Measurements from ENCODE around the gene ABI2.
"Not testable (repeated sequence)": the region's sequence is repeated elsewhere in the genome, so short reads cannot be mapped to it uniquely, and the experiment has no call there.

Gene ABI2

GRCh38 chr2:203327901-203328759, at the start of gene ABI2:
ABI2 (plus strand) TSS chr2:203328394; CDS start chr2:203328515, 121 bp downstream.
- peak; percentile 82 for DNase-seq

DNA sequence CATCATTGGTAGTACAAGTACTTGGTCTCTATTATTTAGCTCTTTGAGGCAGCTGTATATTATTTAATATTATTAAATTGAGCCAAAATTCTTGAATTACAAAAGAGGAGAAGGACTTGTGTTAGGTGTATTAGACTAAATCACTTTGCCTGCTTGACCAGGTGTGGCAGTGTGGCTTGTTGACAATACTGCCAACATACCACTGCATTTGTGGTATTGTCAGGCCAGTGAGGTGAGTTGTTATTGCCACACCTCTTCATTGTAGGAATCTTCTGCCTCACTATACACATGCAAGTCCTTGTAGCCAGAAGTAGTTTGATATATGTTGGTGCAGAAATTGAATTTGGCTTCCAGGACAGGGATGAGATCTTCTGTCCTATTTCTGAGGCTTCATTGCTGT, 48.9 kb upstream of the ABI2 start:
- no peak for DNase-seq

DNA sequence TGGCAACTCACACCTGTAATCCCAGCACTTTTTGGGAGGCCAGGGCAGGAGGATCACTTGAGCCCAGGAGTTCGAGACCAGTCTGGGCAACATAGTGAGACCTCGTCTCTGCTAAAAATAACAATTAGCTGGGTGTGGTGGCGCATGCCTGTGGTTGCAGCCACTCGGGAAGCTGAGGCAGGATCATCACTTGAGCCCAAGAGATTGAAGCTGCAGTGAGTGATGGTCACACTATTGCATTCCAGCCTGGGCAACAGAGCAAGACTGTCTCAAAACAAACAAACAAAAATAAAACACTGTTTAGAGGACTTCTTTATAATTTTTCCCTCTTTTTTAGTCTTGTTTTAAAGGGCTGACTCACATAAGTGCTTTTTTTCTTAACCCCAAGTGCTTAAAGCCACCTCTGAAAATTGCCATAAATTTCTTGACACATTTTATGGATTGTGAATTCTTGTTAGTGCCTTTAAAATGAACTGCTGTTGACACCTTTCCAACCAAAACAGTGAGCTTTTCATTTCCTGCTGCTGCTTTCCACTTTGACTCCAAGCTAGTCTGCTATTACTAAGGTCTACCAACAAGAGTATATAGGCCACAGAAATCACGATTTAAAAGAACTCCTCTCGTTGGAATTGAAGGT, 47.6 kb upstream of the ABI2 start:
- no peak for DNase-seq

GRCh38 chr2:203282101-203282500, 46.1 kb upstream of the ABI2 start:
- no peak for DNase-seq

- DNase-seq, result no peak
These were observed 41.7 kb upstream of the ABI2 start for GRCh38 chr2:203286532-203286931.

GRCh38 chr2:203301667-203302066, 26.5 kb upstream of the ABI2 start:
- DNase-seq, result no peak

DNA sequence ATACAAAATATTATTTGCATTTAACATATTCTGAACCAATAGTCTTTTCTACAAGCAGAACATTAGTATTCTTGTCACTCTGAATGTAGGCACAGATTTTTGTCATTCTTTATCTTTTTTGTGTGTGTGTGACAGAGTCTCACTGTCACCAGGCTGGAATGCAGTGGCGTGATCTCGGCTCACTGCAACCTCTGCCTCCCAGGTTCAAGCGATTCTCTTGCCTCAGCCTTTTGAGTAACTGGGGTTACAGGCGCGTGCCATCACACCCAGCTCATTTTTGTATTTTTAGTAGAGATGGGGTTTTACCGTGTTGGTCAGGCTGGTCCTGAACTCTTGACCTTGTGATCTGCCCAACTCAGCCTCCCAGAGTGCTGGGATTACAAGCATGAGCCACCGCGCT, 25.6 kb upstream of the ABI2 start:
- DNase-seq, result not testable (repeated sequence)

DNA sequence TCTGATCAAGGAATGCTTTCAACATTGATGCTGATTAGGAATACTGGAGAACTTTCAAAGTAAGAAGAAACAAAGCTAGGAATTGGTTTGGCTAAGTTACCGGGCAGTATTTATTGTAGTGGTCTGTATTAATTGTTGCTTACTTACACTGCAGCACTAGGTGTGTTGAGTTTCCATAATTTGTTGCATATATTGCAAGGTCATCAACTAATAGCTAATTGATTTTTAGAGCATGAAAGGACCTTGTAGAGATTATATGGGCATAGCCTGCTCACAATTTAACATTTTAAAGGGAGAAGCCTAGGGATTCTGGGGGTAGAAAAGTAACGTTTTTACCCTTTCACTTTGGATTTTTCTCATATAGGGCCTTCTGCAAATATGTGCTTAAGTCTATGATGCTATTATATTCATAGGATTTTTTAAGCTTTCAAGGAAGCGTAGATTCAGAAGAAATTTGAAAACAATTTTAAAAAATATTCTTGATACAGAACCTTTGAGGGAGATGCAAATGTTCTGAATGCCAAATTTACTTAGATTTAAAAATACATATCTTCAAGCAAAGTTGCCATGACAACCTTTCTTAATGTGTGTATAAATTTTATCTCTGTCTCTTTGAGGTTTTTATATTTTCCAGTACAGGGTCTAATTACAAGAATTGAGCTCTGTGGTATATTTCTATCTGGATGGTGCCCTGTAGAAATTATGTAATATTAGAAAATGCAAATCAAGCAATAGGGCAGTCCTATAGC, 17.3 kb upstream of the ABI2 start:
- no peak for DNase-seq

DNA sequence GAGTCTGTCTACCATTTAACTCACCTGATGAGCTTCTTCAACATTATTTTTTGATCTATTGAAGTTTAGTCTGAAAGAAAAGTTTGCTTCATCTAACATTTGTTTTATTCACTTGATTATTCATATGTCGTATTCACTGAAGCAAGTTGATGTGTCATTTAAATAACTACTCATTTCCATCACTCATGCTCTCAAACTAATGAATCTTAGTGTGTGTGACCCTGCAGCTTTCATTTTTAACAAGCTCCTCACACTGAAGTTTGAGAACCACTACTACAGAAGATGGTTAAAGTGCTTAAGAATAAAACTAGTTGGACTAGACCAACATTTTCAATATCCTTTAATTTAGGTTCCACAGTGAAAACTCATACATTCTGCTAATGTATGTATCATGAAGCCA, 1.8 kb upstream of the ABI2 start:
- DNase-seq, result peak; percentile 52

GRCh38 chr2:203327582-203327900, 653 bp upstream of the ABI2 start:
- no peak for DNase-seq

- DNase-seq, result peak; percentile 47
These were observed 756 bp downstream of the ABI2 start for GRCh38 chr2:203328760-203329540.

DNA sequence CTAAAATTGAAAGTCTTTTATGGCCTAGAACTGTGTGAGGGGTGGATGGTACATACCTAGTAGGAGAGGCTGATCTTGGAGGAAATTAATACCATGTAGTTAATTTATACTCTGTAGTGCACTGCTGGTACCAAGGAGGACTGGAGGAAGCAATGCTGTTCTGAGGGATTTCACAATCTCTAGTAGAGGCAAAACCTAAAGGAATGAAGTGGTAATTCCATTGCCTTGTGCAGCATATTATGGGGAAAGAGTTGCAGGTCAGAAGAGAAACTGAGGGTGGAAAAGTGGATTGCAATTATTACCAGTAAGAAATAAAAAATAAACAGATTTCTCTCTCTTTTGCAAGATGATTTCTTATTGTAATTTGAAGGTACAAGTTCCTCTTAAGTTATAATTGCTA, 2.2 kb downstream of the ABI2 start:
- DNase-seq, result no peak

GRCh38 chr2:203338322-203338721, 10.1 kb downstream of the ABI2 start:
- no peak for DNase-seq

GRCh38 chr2:203340791-203341487, 12.7 kb downstream of the ABI2 start:
- DNase-seq, result no peak

DNA sequence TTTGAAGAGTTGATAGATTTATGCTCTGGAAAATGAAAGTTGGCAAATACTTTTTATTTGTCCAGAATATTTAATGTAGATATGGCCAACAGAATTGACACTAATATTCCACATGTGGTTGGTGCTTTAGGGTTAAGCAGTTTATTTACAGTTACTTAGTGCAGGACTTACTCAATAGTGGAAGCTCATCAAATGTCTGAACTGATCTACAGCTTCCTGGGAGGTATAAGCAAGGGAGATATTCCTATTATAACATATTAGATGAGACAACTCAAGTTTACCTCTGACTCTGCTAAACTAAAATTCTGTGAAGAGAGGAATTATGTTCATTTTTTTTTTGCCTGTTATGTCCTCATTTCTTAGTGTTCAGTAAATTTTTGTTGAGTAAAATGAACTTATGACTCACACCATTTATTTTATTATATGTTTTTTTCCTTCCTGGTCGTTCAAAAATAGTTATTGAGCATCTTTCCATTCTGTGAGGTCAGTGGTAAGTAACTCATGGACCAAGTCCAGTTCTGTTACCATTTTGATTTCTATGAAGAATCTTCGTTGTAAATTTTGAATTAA, 13.6 kb downstream of the ABI2 start:
- DNase-seq, result no peak

DNA sequence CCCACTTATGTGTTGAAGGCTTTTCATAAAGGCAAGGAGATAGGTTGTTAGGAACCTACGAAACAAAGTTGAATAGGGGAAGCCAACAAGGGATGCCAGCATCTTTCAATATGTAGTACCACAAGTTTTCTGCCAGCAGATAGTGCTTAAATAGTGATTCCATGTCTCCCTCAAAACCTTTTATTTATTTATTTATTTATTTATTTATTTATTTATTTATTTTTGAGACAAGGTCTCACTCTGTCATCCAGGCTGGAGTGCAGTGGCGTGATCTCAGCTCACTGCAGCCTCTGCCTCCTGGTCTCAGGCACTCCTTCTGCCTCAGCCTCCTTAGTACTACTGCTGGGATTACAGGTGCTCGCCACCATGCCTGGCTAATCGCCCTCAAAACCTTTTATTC, 14.2 kb downstream of the ABI2 start:
- DNase-seq, result not testable (repeated sequence)

- no peak for DNase-seq
These were observed 16.5 kb downstream of the ABI2 start for GRCh38 chr2:203344667-203345066.

GRCh38 chr2:203346612-203347011, 18.4 kb downstream of the ABI2 start:
- DNase-seq, result no peak

DNA sequence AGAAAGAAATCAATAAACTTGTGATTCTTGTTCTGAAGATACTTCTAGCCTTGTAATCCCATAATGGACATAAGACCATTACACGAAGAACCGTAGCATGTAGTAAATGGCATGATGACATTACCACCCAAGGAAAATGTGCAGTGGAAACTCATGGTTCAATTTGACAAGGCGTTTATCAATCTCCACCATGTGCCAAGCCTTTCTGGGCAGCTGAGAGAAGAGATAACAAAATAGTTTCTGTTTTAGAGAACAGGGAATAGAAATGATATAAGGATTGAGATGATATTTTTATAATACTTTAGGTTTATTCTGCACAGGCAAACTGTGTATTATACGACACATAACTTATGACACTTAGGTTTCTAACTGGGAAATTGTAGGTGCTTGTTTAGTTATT, 19.2 kb downstream of the ABI2 start:
- DNase-seq, result no peak

DNA sequence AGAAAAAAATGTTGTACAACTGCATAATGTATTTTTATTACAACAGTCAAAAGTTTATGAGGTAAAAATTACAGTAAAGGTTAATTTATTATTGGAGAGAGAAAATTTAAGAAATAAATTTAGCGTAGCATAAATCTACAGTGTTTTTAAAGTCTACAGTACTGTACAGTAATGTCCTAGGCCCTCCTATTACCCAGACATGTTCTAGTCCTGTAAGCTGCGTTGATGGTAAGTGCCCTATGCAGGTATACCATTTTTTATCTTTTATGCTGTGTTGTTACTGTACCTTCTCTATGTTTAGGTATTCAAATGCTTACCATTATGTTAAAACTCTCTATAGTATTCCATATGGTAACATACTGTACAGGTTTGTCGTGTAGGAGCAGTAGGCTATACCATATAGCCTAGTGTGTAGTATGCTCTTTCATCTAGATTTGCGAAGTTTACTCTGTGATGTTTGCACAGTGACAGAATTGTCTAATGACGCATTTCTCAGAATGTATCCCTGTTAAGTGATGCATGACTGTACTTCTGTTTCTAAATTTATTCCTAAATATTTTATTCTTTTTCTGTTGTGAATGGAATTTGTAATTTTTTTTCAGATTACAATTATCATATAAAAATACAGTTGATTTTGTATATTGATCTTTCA, 24.5 kb downstream of the ABI2 start:
- DNase-seq, result no peak

DNA sequence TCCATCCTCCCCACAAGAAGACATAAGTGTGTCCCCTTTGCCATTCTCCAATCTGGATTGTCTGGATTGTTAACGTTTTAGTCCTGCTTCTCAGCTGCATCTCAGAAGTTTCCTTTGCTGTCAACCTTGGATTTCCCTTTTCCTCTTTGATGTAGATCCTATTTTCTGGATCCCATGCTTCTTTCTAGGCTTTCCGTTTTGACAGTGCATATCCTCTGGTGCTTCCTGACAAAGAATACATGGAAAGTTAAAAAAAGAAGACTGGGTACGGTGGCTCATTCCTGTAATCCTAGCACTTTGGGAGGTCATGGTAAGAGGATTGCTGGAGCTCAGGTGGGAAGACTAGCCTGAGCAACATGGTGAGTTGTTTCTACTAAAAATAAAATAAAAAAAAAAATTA, 26.8 kb downstream of the ABI2 start:
- DNase-seq, result no peak

- DNase-seq, result no peak
These were observed 31.3 kb downstream of the ABI2 start for GRCh38 chr2:203359450-203359849.

All from activated CD4-positive, alpha-beta T cell treated with anti-CD3 and anti-CD28 coated beads, Interleukin-10, Interleukin-2, amounts not matched to agents 100 ng/mL and 50 ng/mL, durations not matched to agents 16 hours and 8 hours (primary cell).